Trophoblast cell (in vitro differentiated cells and primary cell): ENCODE data around the gene CCDC12.

Experiments
- DNase-seq, 2 donors: peaks; one replicate each; pipeline ENCODE4 v3.0.0-alpha.2; 2016
- H2AFZ ChIP-seq: 2 replicates; pipeline ENCODE4 v1.6.1; 2013; ENCODE audit warnings: low read length, moderate library complexity, mild to moderate bottlenecking; ENCODE audit not compliant: insufficient read depth, poor library complexity
- H2AK5ac ChIP-seq: 2 replicates; pipeline ENCODE4 v1.6.1; 2013; ENCODE audit warnings: mild to moderate bottlenecking, low read length
- H2BK120ac ChIP-seq: 2 replicates; pipeline ENCODE4 v1.6.1; 2013; ENCODE audit warnings: low read length, mild to moderate bottlenecking, moderate library complexity; ENCODE audit not compliant: insufficient read depth, poor library complexity
- H2BK12ac ChIP-seq: 2 replicates; pipeline ENCODE4 v1.6.1; 2013; ENCODE audit warnings: mild to moderate bottlenecking, low read length, moderate library complexity
- H2BK5ac ChIP-seq: 2 replicates; pipeline ENCODE4 v1.6.1; 2013; ENCODE audit warnings: low read length, low read depth, moderate library complexity, mild to moderate bottlenecking; ENCODE audit not compliant: poor library complexity
- H3K14ac ChIP-seq: 2 replicates; pipeline ENCODE4 v1.6.1; 2013; ENCODE audit warnings: mild to moderate bottlenecking, low read length
- H3K18ac ChIP-seq: 2 replicates; pipeline ENCODE4 v1.6.1; 2013; ENCODE audit warnings: mild to moderate bottlenecking, low read length
- H3K23ac ChIP-seq: 2 replicates; pipeline ENCODE4 v1.6.1; 2013; ENCODE audit warnings: low read length
- H3K27ac ChIP-seq: 2 replicates; pipeline ENCODE4 v1.5.1; 2013; ENCODE audit warnings: low read depth, mild to moderate bottlenecking, inconsistent platforms, low read length, moderate library complexity
- H3K27me3 ChIP-seq: 2 replicates; pipeline ENCODE4 v1.6.1; 2013; ENCODE audit warnings: inconsistent platforms, mild to moderate bottlenecking, low read length, moderate library complexity; ENCODE audit not compliant: insufficient read depth
- H3K36me3 ChIP-seq, 2 experiments: 1 replicate in 1 of 2; 2 replicates in 1 of 2; pipeline ENCODE4 v1.6.1; 2013; ENCODE audit warnings: low read length in 2 of 2, mild to moderate bottlenecking in 2 of 2, moderate library complexity in 1 of 2; ENCODE audit not compliant: insufficient read depth in 2 of 2, control insufficient read depth in 1 of 2
- H3K4ac ChIP-seq: 2 replicates; pipeline ENCODE4 v1.6.1; 2013; ENCODE audit warnings: low read depth, mild to moderate bottlenecking, low read length, moderate library complexity
- H3K4me1 ChIP-seq, 2 experiments: 1 replicate in 1 of 2; 2 replicates in 1 of 2; pipeline ENCODE4 v1.6.1; 2013; ENCODE audit warnings: low read length in 2 of 2, mild to moderate bottlenecking in 2 of 2, moderate library complexity in 1 of 2; ENCODE audit not compliant: insufficient read depth in 2 of 2, control insufficient read depth in 1 of 2
- H3K4me2 ChIP-seq: 2 replicates; pipeline ENCODE4 v1.6.1; 2013; ENCODE audit warnings: inconsistent platforms, mild to moderate bottlenecking, low read length, moderate library complexity
- H3K4me3 ChIP-seq: 2 replicates; pipeline ENCODE4 v1.5.1; 2013; ENCODE audit warnings: mild to moderate bottlenecking, low read depth, low read length, inconsistent platforms
- H3K79me1 ChIP-seq: one replicate; pipeline ENCODE4 v1.6.1; 2013; ENCODE audit warnings: low read length
- H3K79me2 ChIP-seq: 2 replicates; pipeline ENCODE4 v1.6.1; 2013; ENCODE audit warnings: low read length, mild to moderate bottlenecking; ENCODE audit not compliant: control insufficient read depth, insufficient read depth, poor library complexity
- H3K9ac ChIP-seq: 2 replicates; pipeline ENCODE4 v1.6.1; 2013; ENCODE audit warnings: mild to moderate bottlenecking, low read length
- H3K9me3 ChIP-seq: 2 replicates; pipeline ENCODE4 v1.6.1; 2013; ENCODE audit warnings: low read depth, mild to moderate bottlenecking, control low read depth, inconsistent platforms, low read length; ENCODE audit not compliant: insufficient read depth
- H4K12ac ChIP-seq: 2 replicates; pipeline ENCODE4 v1.6.1; 2013; ENCODE audit warnings: low read depth, mild to moderate bottlenecking, low read length, moderate library complexity
- H4K8ac ChIP-seq: 2 replicates; pipeline ENCODE4 v1.6.1; 2013; ENCODE audit warnings: low read depth, mild to moderate bottlenecking, low read length, moderate library complexity
- H4K91ac ChIP-seq: one replicate; pipeline ENCODE4 v1.6.1; 2013; ENCODE audit warnings: low read depth, mild to moderate bottlenecking, low read length, moderate library complexity
- WGBS: extraction: QIAGEN DNeasy Blood & Tissue Kit; methylation state at CpG from one replicate; pipeline ENCODE4 v1.1.7; 2013; ENCODE audit warnings: missing lambda C conversion rate; ENCODE audit not compliant: insufficient read length, insufficient coverage; ENCODE audit errors: extremely low coverage; 5-methylcytosine and 5-hydroxymethylcytosine counted together

Gene CCDC12

GRCh38 chr3:46994801-46995731, 18.5 kb upstream of the CCDC12 start:
- no peak overlapping the region for H3K9ac ChIP-seq
- H2BK120ac ChIP-seq = no peak overlapping the region
- no peak for DNase-seq
- WGBS = no CpG with 5 or more reads among the region's 29 CpGs
- no peak overlapping the region for H4K8ac ChIP-seq
- H4K12ac ChIP-seq = no peak overlapping the region
- no peak overlapping the region for H3K4ac ChIP-seq
- no peaks in the 10 kb centered on the region for H3K27me3 ChIP-seq
- H4K91ac ChIP-seq = no peak overlapping the region
- H2BK5ac ChIP-seq = no peak overlapping the region
- no peak overlapping the region for H3K18ac ChIP-seq
- H3K36me3 ChIP-seq = peaks cover 38 to 39% of the 10 kb centered on the region in 2 experiments
- no peak overlapping the region for H3K4me3 ChIP-seq
- H3K9me3 ChIP-seq = peaks cover 2% of the 10 kb centered on the region
- no peak overlapping the region for H3K23ac ChIP-seq
- H3K79me1 ChIP-seq = no peaks in the 10 kb centered on the region
- no peaks in the 10 kb centered on the region for H3K79me2 ChIP-seq
- H3K14ac ChIP-seq = no peak overlapping the region
- H2BK12ac ChIP-seq = no peak overlapping the region
- no peak overlapping the region for H3K4me2 ChIP-seq
- H2AK5ac ChIP-seq = no peak overlapping the region
- no peak overlapping the region for H2AFZ ChIP-seq
- peaks cover 0 to 2% of the 10 kb centered on the region in 2 experiments for H3K4me1 ChIP-seq
- no peak overlapping the region for H3K27ac ChIP-seq

GRCh38 chr3:46993986-46994385, 17.4 kb upstream of the CCDC12 start:
- peaks cover 2% of the 10 kb centered on the region for H3K9me3 ChIP-seq
- H3K9ac ChIP-seq = no peak overlapping the region
- H2BK120ac ChIP-seq = no peak overlapping the region
- WGBS = no CpG with 5 or more reads among the region's 7 CpGs
- H3K36me3 ChIP-seq = peaks cover 30 to 35% of the 10 kb centered on the region in 2 experiments
- no peak overlapping the region for H3K4me3 ChIP-seq
- H3K27ac ChIP-seq = no peak overlapping the region
- no peak overlapping the region for H3K23ac ChIP-seq
- no peak overlapping the region for H2AK5ac ChIP-seq
- H3K27me3 ChIP-seq = no peaks in the 10 kb centered on the region
- peaks cover 0 to 2% of the 10 kb centered on the region in 2 experiments for H3K4me1 ChIP-seq
- H2BK5ac ChIP-seq = no peak overlapping the region
- no peak overlapping the region for H3K4ac ChIP-seq
- no peak overlapping the region for H3K18ac ChIP-seq
- no peak overlapping the region for H4K91ac ChIP-seq
- H3K79me1 ChIP-seq = no peaks in the 10 kb centered on the region
- no peak overlapping the region for H4K8ac ChIP-seq
- no peak overlapping the region for H2BK12ac ChIP-seq
- H2AFZ ChIP-seq = no peak overlapping the region
- H3K79me2 ChIP-seq = no peaks in the 10 kb centered on the region
- no peak overlapping the region for H4K12ac ChIP-seq
- H3K14ac ChIP-seq = no peak overlapping the region
- no peak overlapping the region for H3K4me2 ChIP-seq
- DNase-seq = no peak

- Histone ChIP-seq H3K23ac (no peak overlapping the region), H3K36me3 (peaks cover 36 to 40% of the 10 kb centered on the region in 2 experiments), H3K4me3 (no peak overlapping the region), H4K91ac (no peak overlapping the region), H3K4me1 (peaks cover 0 to 2% of the 10 kb centered on the region in 2 experiments), H4K8ac (no peak overlapping the region), H2BK5ac (no peak overlapping the region), H2BK12ac (no peak overlapping the region), H3K79me1 (no peaks in the 10 kb centered on the region), H3K79me2 (no peaks in the 10 kb centered on the region), H3K27ac (no peak overlapping the region), H3K9ac (no peak overlapping the region), H3K4me2 (no peak overlapping the region), H2BK120ac (no peak overlapping the region), H3K18ac (no peak overlapping the region), H3K27me3 (no peaks in the 10 kb centered on the region), H2AK5ac (no peak overlapping the region), H3K4ac (no peak overlapping the region), H4K12ac (no peak overlapping the region), H2AFZ (no peak overlapping the region), H3K14ac (no peak overlapping the region), H3K9me3 (peaks cover 2% of the 10 kb centered on the region)
- no peak for DNase-seq
- no CpG with 5 or more reads among the region's 2 CpGs for WGBS
Observed at GRCh38 chr3:46993292-46993691, 16.7 kb upstream of the CCDC12 start.

GRCh38 chr3:46992231-46992630, 15.7 kb upstream of the CCDC12 start:
- H3K4me1 ChIP-seq = peaks cover 6 to 9% of the 10 kb centered on the region in 2 experiments
- no peak overlapping the region for H4K8ac ChIP-seq
- H3K27me3 ChIP-seq = no peaks in the 10 kb centered on the region
- H4K91ac ChIP-seq = no peak overlapping the region
- H3K14ac ChIP-seq = no peak overlapping the region
- no peak overlapping the region for H3K27ac ChIP-seq
- no peaks in the 10 kb centered on the region for H3K79me2 ChIP-seq
- no CpG with 5 or more reads among the region's 9 CpGs for WGBS
- H3K9me3 ChIP-seq = peaks cover 2% of the 10 kb centered on the region
- no peak overlapping the region for H3K9ac ChIP-seq
- H3K4ac ChIP-seq = no peak overlapping the region
- no peak overlapping the region for H3K23ac ChIP-seq
- no peak overlapping the region for H4K12ac ChIP-seq
- H2AK5ac ChIP-seq = no peak overlapping the region
- no peak overlapping the region for H3K18ac ChIP-seq
- no peak overlapping the region for H2AFZ ChIP-seq
- no peak overlapping the region for H2BK5ac ChIP-seq
- H2BK120ac ChIP-seq = no peak overlapping the region
- no peak overlapping the region for H3K4me2 ChIP-seq
- H3K79me1 ChIP-seq = peaks cover 4% of the 10 kb centered on the region
- no peak for DNase-seq
- no peak overlapping the region for H3K4me3 ChIP-seq
- H3K36me3 ChIP-seq = peaks cover 34 to 40% of the 10 kb centered on the region in 2 experiments
- H2BK12ac ChIP-seq = no peak overlapping the region
